HL-60 (cell line): ENCODE data around the gene SUMO4.

Source experiments
- DNase-seq, 2 experiments: peaks; one replicate each; pipeline ENCODE4 v3.0.0-alpha.2; 2010 to 2020; ENCODE audit warnings: low read depth in 1 of 2, low spot score in 1 of 2
- H3K27ac ChIP-seq: fragments of 250-450 bp; sonication (Bioruptor Pico); replicated peaks from 2 replicates; pipeline ENCODE4 v1.5.1; 2020; ENCODE audit warnings: mild to moderate bottlenecking, moderate library complexity
- H3K27me3 ChIP-seq: fragments of 250-450 bp; sonication (Bioruptor Pico); 2 replicates; pipeline ENCODE4 v1.5.1; 2021; ENCODE audit warnings: mild to moderate bottlenecking, moderate library complexity; ENCODE audit not compliant: insufficient read depth, poor library complexity, severe bottlenecking
- H3K4me3 ChIP-seq: replicated peaks from 2 replicates; pipeline ENCODE4 v1.5.1; 2011; ENCODE audit warnings: mild to moderate bottlenecking, control low read depth, low read length; ENCODE audit not compliant: insufficient read depth
- GABPA ChIP-seq: IDR thresholded peaks from 2 replicates; pipeline ENCODE4 v1.6.1; 2012; ENCODE audit warnings: low read depth
- POLR2AphosphoS5 ChIP-seq: IDR thresholded peaks from 2 replicates; pipeline ENCODE4 v1.6.1; 2012; ENCODE audit warnings: low read depth
- SPI1 ChIP-seq: IDR thresholded peaks from 2 replicates; pipeline ENCODE4 v1.6.1; 2012; ENCODE audit warnings: low read depth, mild to moderate bottlenecking, borderline replicate concordance
- TF ChIP-seq, protein P1 (sequence below): IDR thresholded peaks from 2 replicates; pipeline ENCODE4 v1.6.1; 2012; ENCODE audit warnings: low read depth; ENCODE audit not compliant: insufficient replicate concordance
- TF ChIP-seq, protein P2 (sequence below): IDR thresholded peaks from one replicate; pipeline ENCODE4 v1.5.1; 2011; ENCODE audit warnings: low read length, control low read depth, inconsistent platforms; ENCODE audit not compliant: insufficient read depth

Gene SUMO4

DNA sequence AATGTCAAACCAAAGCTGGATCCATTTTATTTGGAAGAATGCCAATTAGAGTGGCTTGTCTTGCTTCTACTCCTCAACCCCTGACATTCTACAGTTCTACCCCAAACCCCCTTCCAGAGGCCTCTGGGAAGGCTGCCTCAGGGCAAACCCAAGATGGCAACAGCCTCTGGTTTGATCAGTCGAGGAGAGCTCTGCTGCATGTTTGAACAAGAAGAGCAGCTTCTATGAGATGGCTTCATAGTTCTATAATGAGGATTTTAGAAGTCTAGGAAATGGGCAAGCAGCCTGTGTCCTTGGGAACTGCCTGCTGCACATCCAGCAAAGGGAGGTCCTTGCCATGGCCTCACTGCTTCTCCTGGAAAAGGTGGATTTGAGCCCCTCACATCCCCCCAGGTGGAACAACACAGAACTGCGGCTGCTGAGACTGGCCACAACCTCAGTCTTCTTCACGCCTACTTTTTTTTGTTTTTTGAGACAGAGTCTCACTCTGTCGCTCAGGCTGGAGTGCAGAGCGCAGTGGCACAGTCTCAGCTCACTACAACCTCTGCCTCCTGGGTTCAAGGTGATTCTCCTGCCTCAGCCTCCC lies 46.8 kb downstream of the SUMO4 start:
- no peak for TF ChIP-seq POLR2AphosphoS5
- TF ChIP-seq SPI1: no peak
- no peak for TF ChIP-seq GABPA
- TF ChIP-seq, protein P1, sequence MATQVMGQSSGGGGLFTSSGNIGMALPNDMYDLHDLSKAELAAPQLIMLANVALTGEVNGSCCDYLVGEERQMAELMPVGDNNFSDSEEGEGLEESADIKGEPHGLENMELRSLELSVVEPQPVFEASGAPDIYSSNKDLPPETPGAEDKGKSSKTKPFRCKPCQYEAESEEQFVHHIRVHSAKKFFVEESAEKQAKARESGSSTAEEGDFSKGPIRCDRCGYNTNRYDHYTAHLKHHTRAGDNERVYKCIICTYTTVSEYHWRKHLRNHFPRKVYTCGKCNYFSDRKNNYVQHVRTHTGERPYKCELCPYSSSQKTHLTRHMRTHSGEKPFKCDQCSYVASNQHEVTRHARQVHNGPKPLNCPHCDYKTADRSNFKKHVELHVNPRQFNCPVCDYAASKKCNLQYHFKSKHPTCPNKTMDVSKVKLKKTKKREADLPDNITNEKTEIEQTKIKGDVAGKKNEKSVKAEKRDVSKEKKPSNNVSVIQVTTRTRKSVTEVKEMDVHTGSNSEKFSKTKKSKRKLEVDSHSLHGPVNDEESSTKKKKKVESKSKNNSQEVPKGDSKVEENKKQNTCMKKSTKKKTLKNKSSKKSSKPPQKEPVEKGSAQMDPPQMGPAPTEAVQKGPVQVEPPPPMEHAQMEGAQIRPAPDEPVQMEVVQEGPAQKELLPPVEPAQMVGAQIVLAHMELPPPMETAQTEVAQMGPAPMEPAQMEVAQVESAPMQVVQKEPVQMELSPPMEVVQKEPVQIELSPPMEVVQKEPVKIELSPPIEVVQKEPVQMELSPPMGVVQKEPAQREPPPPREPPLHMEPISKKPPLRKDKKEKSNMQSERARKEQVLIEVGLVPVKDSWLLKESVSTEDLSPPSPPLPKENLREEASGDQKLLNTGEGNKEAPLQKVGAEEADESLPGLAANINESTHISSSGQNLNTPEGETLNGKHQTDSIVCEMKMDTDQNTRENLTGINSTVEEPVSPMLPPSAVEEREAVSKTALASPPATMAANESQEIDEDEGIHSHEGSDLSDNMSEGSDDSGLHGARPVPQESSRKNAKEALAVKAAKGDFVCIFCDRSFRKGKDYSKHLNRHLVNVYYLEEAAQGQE: no peak
- TF ChIP-seq, protein P2, sequence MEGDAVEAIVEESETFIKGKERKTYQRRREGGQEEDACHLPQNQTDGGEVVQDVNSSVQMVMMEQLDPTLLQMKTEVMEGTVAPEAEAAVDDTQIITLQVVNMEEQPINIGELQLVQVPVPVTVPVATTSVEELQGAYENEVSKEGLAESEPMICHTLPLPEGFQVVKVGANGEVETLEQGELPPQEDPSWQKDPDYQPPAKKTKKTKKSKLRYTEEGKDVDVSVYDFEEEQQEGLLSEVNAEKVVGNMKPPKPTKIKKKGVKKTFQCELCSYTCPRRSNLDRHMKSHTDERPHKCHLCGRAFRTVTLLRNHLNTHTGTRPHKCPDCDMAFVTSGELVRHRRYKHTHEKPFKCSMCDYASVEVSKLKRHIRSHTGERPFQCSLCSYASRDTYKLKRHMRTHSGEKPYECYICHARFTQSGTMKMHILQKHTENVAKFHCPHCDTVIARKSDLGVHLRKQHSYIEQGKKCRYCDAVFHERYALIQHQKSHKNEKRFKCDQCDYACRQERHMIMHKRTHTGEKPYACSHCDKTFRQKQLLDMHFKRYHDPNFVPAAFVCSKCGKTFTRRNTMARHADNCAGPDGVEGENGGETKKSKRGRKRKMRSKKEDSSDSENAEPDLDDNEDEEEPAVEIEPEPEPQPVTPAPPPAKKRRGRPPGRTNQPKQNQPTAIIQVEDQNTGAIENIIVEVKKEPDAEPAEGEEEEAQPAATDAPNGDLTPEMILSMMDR: no peak
- no peak overlapping the region for H3K4me3 ChIP-seq
- no peak for DNase-seq
- H3K27me3 ChIP-seq: no peaks in the 10 kb centered on the region
- no peak overlapping the region for H3K27ac ChIP-seq

DNA sequence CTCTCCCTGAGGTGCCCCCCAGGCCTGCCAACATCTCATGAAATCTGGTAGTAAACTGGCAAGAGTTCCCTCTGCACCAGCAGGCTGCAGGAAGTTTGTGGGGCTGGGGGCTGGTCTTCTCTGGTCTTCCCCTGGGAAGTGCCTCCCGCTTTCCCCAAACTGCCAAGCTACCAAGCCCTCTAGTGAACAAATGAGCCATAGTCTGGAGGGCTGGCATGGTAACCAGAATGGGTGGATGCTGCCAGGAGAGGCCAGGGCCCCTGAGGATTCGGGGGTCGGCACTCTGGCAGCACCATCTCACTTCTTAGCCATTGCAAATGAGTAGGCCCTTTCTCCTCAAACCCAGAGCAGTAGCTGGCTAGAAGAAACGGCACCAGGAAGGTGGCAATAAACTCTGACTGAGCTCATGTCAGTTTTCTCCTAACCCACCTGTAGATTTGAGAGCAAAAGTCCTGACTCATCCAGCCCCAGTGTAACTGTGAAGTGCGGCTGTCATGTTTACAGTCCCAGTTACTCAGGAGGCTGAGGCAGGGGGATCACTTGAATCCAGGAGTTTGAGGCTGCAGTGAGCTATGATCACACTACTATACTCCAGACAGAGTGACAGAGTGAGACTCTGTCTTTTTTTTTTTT lies 48.9 kb downstream of the SUMO4 start:
- no peak overlapping the region for H3K4me3 ChIP-seq
- H3K27ac ChIP-seq: no peak overlapping the region
- DNase-seq: no peak
- TF ChIP-seq SPI1 (no peak), GABPA (no peak), POLR2AphosphoS5 (no peak)
- TF ChIP-seq, protein P2: no peak
- TF ChIP-seq, protein P1: no peak
- no peaks in the 10 kb centered on the region for H3K27me3 ChIP-seq

DNA sequence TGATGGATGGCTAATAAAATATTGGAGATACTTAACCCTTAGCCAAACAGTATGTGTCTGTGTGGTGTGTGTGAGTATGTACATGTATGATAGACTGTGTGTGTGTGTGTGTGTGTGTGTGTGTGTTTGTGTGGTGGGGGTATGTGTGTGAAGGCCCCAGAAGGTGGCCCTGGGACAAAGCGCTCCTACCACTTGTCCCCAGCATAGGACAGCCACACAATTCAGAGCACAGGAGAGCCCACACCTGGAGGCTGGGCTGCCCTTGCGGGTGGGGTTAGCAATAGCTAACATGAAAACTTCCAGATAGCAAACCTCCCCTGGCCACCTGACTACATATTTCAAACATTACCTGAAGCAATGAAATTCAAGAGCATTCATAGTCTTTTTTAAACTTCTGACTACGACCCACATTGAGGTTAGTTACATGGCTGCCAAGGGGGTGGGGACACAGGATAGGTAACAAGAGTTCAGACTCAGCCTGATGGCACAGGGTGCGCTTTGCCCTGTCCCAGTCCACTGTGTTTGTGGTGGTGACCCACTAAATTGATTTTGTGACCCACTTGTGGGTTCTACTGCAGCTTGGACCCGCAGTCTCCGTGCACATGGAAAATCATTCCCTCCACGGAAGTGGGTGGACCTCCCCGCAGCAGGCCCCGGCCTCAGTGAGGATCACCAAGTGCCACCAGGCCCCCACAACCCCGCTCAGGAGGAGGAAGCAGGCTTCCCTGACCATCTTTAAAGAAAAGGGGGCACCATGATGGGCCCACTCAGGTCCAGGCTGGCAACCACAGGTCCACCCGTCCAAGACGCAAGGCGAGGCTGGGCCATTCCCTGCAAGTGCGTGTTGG lies 50.0 kb downstream of the SUMO4 start:
- Histone ChIP-seq H3K4me3 (no peak overlapping the region), H3K27ac (no peak overlapping the region), H3K27me3 (no peaks in the 10 kb centered on the region)
- TF ChIP-seq GABPA (no peak), POLR2AphosphoS5 (no peak), SPI1 (no peak)
- TF ChIP-seq, protein P1: no peak
- TF ChIP-seq, protein P2: no peak
- DNase-seq: no peak
